DND-41 (cell line): ENCODE results near the gene ANKHD1.

Source experiments
- ATAC-seq: fragments of 200-7000 bp; cut with Tn5 transposase; 3 replicates; pipeline ENCODE4 v1.9.1; 2021; ENCODE audit warnings: low read depth; ENCODE audit not compliant: insufficient read depth
- DNase-seq: peaks from one replicate; pipeline ENCODE4 v3.0.0-alpha.2; 2020
- H2AFZ ChIP-seq: 2 replicates; pipeline ENCODE4 v1.6.0; 2012; ENCODE audit warnings: low read depth, low read length
- H3K27ac ChIP-seq: 2 replicates; pipeline ENCODE4 v1.5.1; 2012; ENCODE audit warnings: low read length, inconsistent platforms
- H3K27me3 ChIP-seq: fragments of 200-600 bp; sonication (generic); 2 replicates; pipeline ENCODE4 v1.6.0; 2012; ENCODE audit warnings: low read length, mild to moderate bottlenecking, inconsistent platforms; ENCODE audit not compliant: insufficient read depth, poor library complexity
- H3K36me3 ChIP-seq: 2 replicates; pipeline ENCODE4 v1.5.1; 2012; ENCODE audit warnings: low read length, inconsistent platforms; ENCODE audit not compliant: insufficient read depth
- H3K4me1 ChIP-seq: 2 replicates; pipeline ENCODE4 v1.5.1; 2012; ENCODE audit warnings: mild to moderate bottlenecking, low read length; ENCODE audit not compliant: insufficient read depth
- H3K4me2 ChIP-seq: 2 replicates; pipeline ENCODE4 v1.6.0; 2012; ENCODE audit warnings: mild to moderate bottlenecking, moderate library complexity, low read length, inconsistent platforms; ENCODE audit not compliant: insufficient read depth
- H3K4me3 ChIP-seq, 2 experiments: fragments of 200-600 bp in 1 of 2; shearing (Covaris generic) in 1 of 2; 2 replicates each; pipeline ENCODE4 v1.5.1; 2012 to 2016; ENCODE audit warnings: inconsistent platforms in 2 of 2, low read length in 2 of 2, mild to moderate bottlenecking in 2 of 2, low read depth in 1 of 2, moderate library complexity in 1 of 2
- H3K79me2 ChIP-seq: 2 replicates; pipeline ENCODE4 v1.6.0; 2012; ENCODE audit warnings: low read length, inconsistent platforms; ENCODE audit not compliant: insufficient read depth
- H3K9ac ChIP-seq: 2 replicates; pipeline ENCODE4 v1.6.0; 2012; ENCODE audit warnings: low read depth, mild to moderate bottlenecking, inconsistent platforms, low read length, moderate library complexity
- H3K9me3 ChIP-seq: 2 replicates; pipeline ENCODE4 v1.5.1; 2012; ENCODE audit warnings: low read length, moderate library complexity, mild to moderate bottlenecking, inconsistent platforms; ENCODE audit not compliant: insufficient read depth, severe bottlenecking
- H4K20me1 ChIP-seq: 2 replicates; pipeline ENCODE4 v1.6.0; 2012; ENCODE audit warnings: low read length; ENCODE audit not compliant: insufficient read depth
- CTCF ChIP-seq: IDR thresholded peaks from 2 replicates; pipeline ENCODE4 v1.5.1; 2012; ENCODE audit warnings: borderline replicate concordance, low read length, moderate library complexity, mild to moderate bottlenecking; ENCODE audit not compliant: poor library complexity, severe bottlenecking; ENCODE audit errors: extremely low read depth
- EZH2 ChIP-seq: IDR thresholded peaks from 3 replicates; pipeline ENCODE4 v1.6.1; 2012; ENCODE audit warnings: borderline replicate concordance, low read depth, mild to moderate bottlenecking, moderate library complexity, low read length, inconsistent platforms; ENCODE audit not compliant: severe bottlenecking

The ANKHD1 gene

GRCh38 chr5:140417235-140417634 is 15.6 kb downstream of the ANKHD1 start:
- H3K36me3 ChIP-seq = peaks cover 17% of the 10 kb centered on the region; the same call in 1 of the 2 replicates
- peaks cover 44% of the 10 kb centered on the region for H4K20me1 ChIP-seq
- no peak overlapping the region for H3K27ac ChIP-seq

GRCh38 chr5:140418862-140419520 is 17.4 kb downstream of the ANKHD1 start:
- Histone ChIP-seq H3K79me2 (peaks cover 97% of the 10 kb centered on the region), H3K36me3 (peaks cover 10% of the 10 kb centered on the region; the same call in 1 of the 2 replicates), H3K4me2 (no peak overlapping the region), H3K9me3 (no peaks in the 10 kb centered on the region), H4K20me1 (peaks cover 48% of the 10 kb centered on the region), H3K27me3 (no peaks in the 10 kb centered on the region), H3K27ac (no peak overlapping the region), H2AFZ (no peak overlapping the region), H3K4me3 (no peak overlapping the region), H3K9ac (no peak overlapping the region), H3K4me1 (no peaks in the 10 kb centered on the region)
- DNase-seq (no peak), ATAC-seq (no peak)
- TF ChIP-seq EZH2 = no peak
- no peak for TF ChIP-seq CTCF

More at GRCh38 chr5:140417235-140417634, 15.6 kb downstream of the ANKHD1 start:
- no peak overlapping the region for H2AFZ ChIP-seq
- ATAC-seq (no peak), DNase-seq (no peak)
- H3K79me2 ChIP-seq = peaks cover 97% of the 10 kb centered on the region
- H3K9me3 ChIP-seq = no peaks in the 10 kb centered on the region
- no peak overlapping the region for H3K4me2 ChIP-seq
- TF ChIP-seq EZH2 (no peak), CTCF (no peak)
- no peak overlapping the region for H3K4me3 ChIP-seq
- H3K9ac ChIP-seq = no peak overlapping the region
- H3K27me3 ChIP-seq = no peaks in the 10 kb centered on the region
- no peaks in the 10 kb centered on the region for H3K4me1 ChIP-seq

GRCh38 chr5:140420226-140420570 is 18.6 kb downstream of the ANKHD1 start:
- Histone ChIP-seq H3K27me3 (no peaks in the 10 kb centered on the region), H3K79me2 (peaks cover 97% of the 10 kb centered on the region), H3K4me2 (no peak overlapping the region), H3K4me1 (no peaks in the 10 kb centered on the region), H3K9ac (no peak overlapping the region), H2AFZ (no peak overlapping the region), H3K9me3 (no peaks in the 10 kb centered on the region), H3K4me3 (no peak overlapping the region), H3K36me3 (peaks cover 2% of the 10 kb centered on the region), H3K27ac (no peak overlapping the region), H4K20me1 (peaks cover 44% of the 10 kb centered on the region)
- TF ChIP-seq CTCF (no peak), EZH2 (no peak)
- ATAC-seq (no peak), DNase-seq (no peak)
